Skeletal muscle tissue (tissue), 4 donors: ENCODE results near the gene CCDC170. TPM values are rescaled to one million over a fixed set of nuclear protein-coding genes. Genes with fewer than 3 reads are reported as not detected.

ENCODE experiments used
- H3K27ac ChIP-seq: one replicate; pipeline ENCODE4 v1.7.0; 2013; ENCODE audit warnings: mild to moderate bottlenecking, low read depth, low read length, inconsistent platforms
- H3K27me3 ChIP-seq, 3 donors: one replicate each; pipeline ENCODE4 v1.7.0; 2013; ENCODE audit warnings: low read length in 3 of 3; ENCODE audit not compliant: control insufficient read depth in 3 of 3, insufficient read depth in 3 of 3
- H3K36me3 ChIP-seq, 3 donors: one replicate each; pipeline ENCODE4 v1.7.0; 2013; ENCODE audit warnings: low read length in 3 of 3; ENCODE audit not compliant: control insufficient read depth in 3 of 3, insufficient read depth in 3 of 3
- H3K4me1 ChIP-seq, 3 donors: one replicate each; pipeline ENCODE4 v1.7.0; 2013; ENCODE audit warnings: low read length in 3 of 3, mild to moderate bottlenecking in 3 of 3; ENCODE audit not compliant: control insufficient read depth in 3 of 3, insufficient read depth in 3 of 3
- H3K4me3 ChIP-seq, 3 donors: one replicate each; pipeline ENCODE4 v1.7.0; 2013; ENCODE audit warnings: low read length in 3 of 3
- H3K9ac ChIP-seq, 3 donors: one replicate each; pipeline ENCODE4 v1.7.0; 2013; ENCODE audit warnings: low read length in 3 of 3, mild to moderate bottlenecking in 3 of 3, moderate library complexity in 2 of 3, low read depth in 1 of 3
- H3K9me3 ChIP-seq, 3 donors: one replicate each; pipeline ENCODE4 v1.7.0; 2013; ENCODE audit warnings: low read length in 3 of 3; ENCODE audit not compliant: control insufficient read depth in 3 of 3
- total RNA-seq: library from RNA; depleted of rRNA; stranded (reverse); fragments of >200 nt; gene quantifications from one replicate; pipeline ENCODE4 v1.2.3, GENCODE V29; 2014
- donor health status: Osteomylitis.

Gene CCDC170
- total RNA-seq, 1 donor from 2014 or later = 1.0 TPM

- Histone ChIP-seq H3K9me3 (no peaks in the 10 kb centered on the region), H3K27me3 (no peaks in the 10 kb centered on the region), H3K9ac (no peak overlapping the region), H3K4me3 (no peak overlapping the region), H3K4me1 (no peaks in the 10 kb centered on the region), H3K36me3 (no peaks in the 10 kb centered on the region), H3K27ac (no peak overlapping the region)
These were observed 130.7 kb downstream of the CCDC170 start for GRCh38 chr6:151624481-151624880.

- Histone ChIP-seq H3K4me1 (no peaks in the 10 kb centered on the region), H3K9me3 (no peaks in the 10 kb centered on the region), H3K36me3 (no peaks in the 10 kb centered on the region), H3K27me3 (no peaks in the 10 kb centered on the region), H3K9ac (no peak overlapping the region), H3K4me3 (no peak overlapping the region), H3K27ac (no peak overlapping the region)
These were observed 131.2 kb downstream of the CCDC170 start for GRCh38 chr6:151624900-151625536.

- H3K27ac ChIP-seq = no peak overlapping the region
- H3K27me3 ChIP-seq = no peaks in the 10 kb centered on the region
- H3K4me1 ChIP-seq = no peaks in the 10 kb centered on the region
- no peak overlapping the region for H3K4me3 ChIP-seq
- H3K9me3 ChIP-seq = no peaks in the 10 kb centered on the region
- no peaks in the 10 kb centered on the region for H3K36me3 ChIP-seq
- no peak overlapping the region for H3K9ac ChIP-seq
These were observed 134.1 kb downstream of the CCDC170 start for GRCh38 chr6:151627689-151628444.

GRCh38 chr6:151629791-151630190 lies 136.0 kb downstream of the CCDC170 start:
- no peaks in the 10 kb centered on the region for H3K27me3 ChIP-seq
- H3K9me3 ChIP-seq = no peaks in the 10 kb centered on the region
- no peaks in the 10 kb centered on the region for H3K36me3 ChIP-seq
- H3K9ac ChIP-seq = no peak overlapping the region
- H3K27ac ChIP-seq = no peak overlapping the region
- H3K4me1 ChIP-seq = no peaks in the 10 kb centered on the region
- no peak overlapping the region for H3K4me3 ChIP-seq

GRCh38 chr6:151630387-151630786 lies 136.6 kb downstream of the CCDC170 start:
- Histone ChIP-seq H3K4me3 (no peak overlapping the region), H3K9me3 (no peaks in the 10 kb centered on the region), H3K4me1 (no peaks in the 10 kb centered on the region), H3K27ac (no peak overlapping the region), H3K27me3 (no peaks in the 10 kb centered on the region), H3K36me3 (no peaks in the 10 kb centered on the region), H3K9ac (no peak overlapping the region)

GRCh38 chr6:151630991-151631655 lies 137.3 kb downstream of the CCDC170 start:
- no peaks in the 10 kb centered on the region for H3K9me3 ChIP-seq
- no peaks in the 10 kb centered on the region for H3K36me3 ChIP-seq
- H3K27me3 ChIP-seq = no peaks in the 10 kb centered on the region
- no peak overlapping the region for H3K9ac ChIP-seq
- H3K27ac ChIP-seq = no peak overlapping the region
- H3K4me3 ChIP-seq = no peak overlapping the region
- H3K4me1 ChIP-seq = no peaks in the 10 kb centered on the region

- H3K4me3 ChIP-seq = no peak overlapping the region
- H3K4me1 ChIP-seq = no peaks in the 10 kb centered on the region
These were observed 138.7 kb downstream of the CCDC170 start for GRCh38 chr6:151632415-151632987.

GRCh38 chr6:151633526-151634335 lies 139.9 kb downstream of the CCDC170 start:
- H3K27me3 ChIP-seq = no peaks in the 10 kb centered on the region
- H3K36me3 ChIP-seq = no peaks in the 10 kb centered on the region
- no peaks in the 10 kb centered on the region for H3K9me3 ChIP-seq
- H3K4me3 ChIP-seq = no peak overlapping the region
- no peak overlapping the region for H3K9ac ChIP-seq
- no peaks in the 10 kb centered on the region for H3K4me1 ChIP-seq
- H3K27ac ChIP-seq = no peak overlapping the region

More at GRCh38 chr6:151632415-151632987, 138.7 kb downstream of the CCDC170 start:
- Histone ChIP-seq H3K27me3 (no peaks in the 10 kb centered on the region), H3K27ac (no peak overlapping the region), H3K9me3 (no peaks in the 10 kb centered on the region), H3K36me3 (no peaks in the 10 kb centered on the region), H3K9ac (no peak overlapping the region)

GRCh38 chr6:151634336-151634720 lies 140.5 kb downstream of the CCDC170 start:
- no peak overlapping the region for H3K4me3 ChIP-seq
- H3K4me1 ChIP-seq = no peaks in the 10 kb centered on the region
- no peaks in the 10 kb centered on the region for H3K27me3 ChIP-seq
- no peak overlapping the region for H3K27ac ChIP-seq
- no peaks in the 10 kb centered on the region for H3K9me3 ChIP-seq
- no peaks in the 10 kb centered on the region for H3K36me3 ChIP-seq
- no peak overlapping the region for H3K9ac ChIP-seq
